Measurements from ENCODE around the gene RNF151. TPM values are rescaled to one million over a fixed set of nuclear protein-coding genes. Genes with fewer than 3 reads are reported as not detected.

RNF151 gene
- total RNA-seq, 2 donors from 2014 or later, result 0.44 TPM; not detected in 1

- H3K36me3 Mint-ChIP-seq (ENCODE audit: low read depth), result peaks cover 3% of the 10 kb centered on the region
- Histone ChIP-seq H3K9me3 (ENCODE audit: control insufficient read depth, low read length) (no peaks in the 10 kb centered on the region), H3K4me1 (ENCODE audit: control insufficient read depth, insufficient read depth, low read length) (peaks cover 5% of the 10 kb centered on the region), H3K36me3 (ENCODE audit: control insufficient read depth, insufficient read depth, low read length) (no peaks in the 10 kb centered on the region), H3K4me3 (ENCODE audit: low read length) (no peak overlapping the region), H3K27ac (ENCODE audit: low read depth, low read length) (no peak overlapping the region), H3K27me3 (ENCODE audit: control insufficient read depth, insufficient read depth, low read length, poor library complexity, severe bottlenecking) (peaks cover 10% of the 10 kb centered on the region), H3K9ac (ENCODE audit: extremely low read depth, low read length, poor library complexity, severe bottlenecking) (no peak overlapping the region)
- no peaks in the 10 kb centered on the region for H3K9me3 Mint-ChIP-seq
- H3K27ac Mint-ChIP-seq, result no peak overlapping the region
- no peak for TF ChIP-seq CTCF (conservative IDR thresholded peaks at IDR 0.05)
- H3K4me3 Mint-ChIP-seq, result no peak overlapping the region
- DNase-seq, result no peak
- WGBS, 2 experiments (ENCODE audit: insufficient coverage in 1 of 2, insufficient read length in 1 of 2), result 91 to 97% methylated on average over 15 of the region's 15 CpGs
- H3K27me3 Mint-ChIP-seq (ENCODE audit: insufficient read depth), result peaks cover 20% of the 10 kb centered on the region
- peaks cover 7% of the 10 kb centered on the region for H3K4me1 Mint-ChIP-seq
Measured at GRCh38 chr16:2013527-2013926, 46.9 kb downstream of the RNF151 start.

GRCh38 chr16:2015117-2015946 is 48.7 kb downstream of the RNF151 start:
- Histone ChIP-seq H3K27ac (ENCODE audit: low read depth, low read length) (no peak overlapping the region), H3K9ac (ENCODE audit: extremely low read depth, low read length, poor library complexity, severe bottlenecking) (no peak overlapping the region), H3K36me3 (ENCODE audit: control insufficient read depth, insufficient read depth, low read length) (no peaks in the 10 kb centered on the region), H3K9me3 (ENCODE audit: control insufficient read depth, low read length) (no peaks in the 10 kb centered on the region), H3K4me3 (ENCODE audit: low read length) (no peak overlapping the region), H3K4me1 (ENCODE audit: control insufficient read depth, insufficient read depth, low read length) (peaks cover 2% of the 10 kb centered on the region), H3K27me3 (ENCODE audit: control insufficient read depth, insufficient read depth, low read length, poor library complexity, severe bottlenecking) (peaks cover 28% of the 10 kb centered on the region)
- H3K4me1 Mint-ChIP-seq, result peaks cover 2% of the 10 kb centered on the region
- H3K27ac Mint-ChIP-seq, result no peak overlapping the region
- no peak for TF ChIP-seq CTCF (conservative IDR thresholded peaks at IDR 0.05)
- no peaks in the 10 kb centered on the region for H3K36me3 Mint-ChIP-seq (ENCODE audit: low read depth)
- no peak overlapping the region for H3K4me3 Mint-ChIP-seq
- no peaks in the 10 kb centered on the region for H3K9me3 Mint-ChIP-seq
- H3K27me3 Mint-ChIP-seq (ENCODE audit: insufficient read depth), result peaks cover 36% of the 10 kb centered on the region
- no peak for DNase-seq
- 86 to 92% methylated on average over 15 to 21 of the region's 24 CpGs for WGBS, 2 experiments (ENCODE audit: insufficient coverage in 1 of 2, insufficient read length in 1 of 2)

GRCh38 chr16:2015947-2016208 is 49.2 kb downstream of the RNF151 start:
- 89 to 100% methylated on average over 2 to 7 of the region's 7 CpGs for WGBS, 2 experiments (ENCODE audit: insufficient coverage in 1 of 2, insufficient read length in 1 of 2)
- no peak overlapping the region for H3K9ac ChIP-seq (ENCODE audit: extremely low read depth, low read length, poor library complexity, severe bottlenecking)
- Mint-ChIP-seq H3K27ac (no peak overlapping the region), H3K4me1 (no peaks in the 10 kb centered on the region), H3K27me3 (ENCODE audit: insufficient read depth) (peaks cover 42% of the 10 kb centered on the region), H3K36me3 (ENCODE audit: low read depth) (no peaks in the 10 kb centered on the region), H3K9me3 (no peaks in the 10 kb centered on the region), H3K4me3 (no peak overlapping the region)
- H3K4me1 ChIP-seq (ENCODE audit: control insufficient read depth, insufficient read depth, low read length), result no peaks in the 10 kb centered on the region
- no peaks in the 10 kb centered on the region for H3K36me3 ChIP-seq (ENCODE audit: control insufficient read depth, insufficient read depth, low read length)
- no peaks in the 10 kb centered on the region for H3K9me3 ChIP-seq (ENCODE audit: control insufficient read depth, low read length)
- H3K27me3 ChIP-seq (ENCODE audit: control insufficient read depth, insufficient read depth, low read length, poor library complexity, severe bottlenecking), result peaks cover 33% of the 10 kb centered on the region
- H3K4me3 ChIP-seq (ENCODE audit: low read length), result no peak overlapping the region
- H3K27ac ChIP-seq (ENCODE audit: low read depth, low read length), result no peak overlapping the region
- no peak for TF ChIP-seq CTCF (conservative IDR thresholded peaks at IDR 0.05)
- DNase-seq, result no peak

All from endodermal cell (in vitro differentiated cells).